GM12878 (cell line): ENCODE measurements around the gene PRRT1B. TPM values are rescaled to one million over a fixed set of nuclear protein-coding genes. Genes with fewer than 3 reads are reported as not detected.

ENCODE experiments used
- ATAC-seq: fragments of 200-7000 bp; cut with Tn5 transposase; 3 replicates; pipeline ENCODE4 v1.9.1; 2020; ENCODE audit warnings: mild to moderate bottlenecking, moderate library complexity
- BruUV-seq: library from RNA; stranded (reverse); fragments of 400-500 nt; replicated peaks from 2 replicates; lab custom pipeline; 2021; lab: Mats Ljungman, UMichigan
- CTCF ChIA-PET: fragments of 300-600 bp; sonication (Branson Sonifier 250); formaldehyde crosslinking; extraction: SDS; loops from one replicate; lab custom pipeline; 2021; ENCODE audit warnings: inconsistent platforms; lab: Yijun Ruan, JAX
- POLR2A ChIA-PET: fragments of 350-600 bp; formaldehyde crosslinking; extraction: SDS; loops from one replicate; lab custom pipeline; 2021; ENCODE audit warnings: inconsistent platforms; lab: Charles Lee
- RAD21 ChIA-PET: fragments of 300-600 bp; sonication (Branson Sonifier 250); formaldehyde crosslinking; loops from one replicate; lab custom pipeline; 2023; ENCODE audit warnings: antibody characterized with exemption; ENCODE audit not compliant: unreplicated experiment; lab: Charles Lee
- SMC1A ChIA-PET: fragments of 300-600 bp; sonication (Branson Sonifier 250); formaldehyde crosslinking; loops from one replicate; lab custom pipeline; 2023; ENCODE audit not compliant: unreplicated experiment, uncharacterized antibody; lab: Charles Lee
- DNase-seq: peaks from one replicate; pipeline ENCODE4 v3.0.0-alpha.2; 2011; ENCODE audit warnings: low read depth, low spot score
- FAIRE-seq: peaks from 3 replicates; lab custom pipeline; 2011; peaks lifted over from hg19 to GRCh38; lab: Jason Lieb, UNC
- H2AFZ ChIP-seq: 2 replicates; pipeline ENCODE4 v1.6.0; 2011; ENCODE audit warnings: low read depth, low read length, control low read depth; ENCODE audit not compliant: control insufficient read depth
- H3K27ac ChIP-seq: 2 replicates; pipeline ENCODE4 v1.5.1; 2011; ENCODE audit warnings: control low read depth; ENCODE audit not compliant: control insufficient read depth, insufficient read depth
- H3K27me3 ChIP-seq, 2 experiments: replicated peaks in 1 of 2; 2 replicates each; pipeline versions ENCODE4 v1.6.0 to v1.6.1; 2011; ENCODE audit warnings: low read length in 1 of 2; ENCODE audit not compliant: control insufficient read depth in 2 of 2, insufficient read depth in 2 of 2
- H3K36me3 ChIP-seq, 2 experiments: 2 replicates each; pipeline ENCODE4 v1.5.1; 2011; ENCODE audit warnings: low read length in 1 of 2; ENCODE audit not compliant: control insufficient read depth in 2 of 2, insufficient read depth in 2 of 2
- H3K4me1 ChIP-seq: 2 replicates; pipeline ENCODE4 v1.6.1; 2011; ENCODE audit warnings: mild to moderate bottlenecking, low read length, moderate library complexity, mixed read lengths; ENCODE audit not compliant: control insufficient read depth, insufficient read depth
- H3K4me2 ChIP-seq: 2 replicates; pipeline ENCODE4 v1.6.0; 2011; ENCODE audit warnings: control low read depth; ENCODE audit not compliant: control insufficient read depth, insufficient read depth
- H3K4me3 ChIP-seq: fragments of 200-600 bp; sonication (generic); 2 replicates; pipeline ENCODE4 v1.5.1; 2016
- H3K79me2 ChIP-seq: 2 replicates; pipeline ENCODE4 v1.6.0; 2011; ENCODE audit warnings: low read length; ENCODE audit not compliant: control insufficient read depth, insufficient read depth
- H3K9ac ChIP-seq: 2 replicates; pipeline ENCODE4 v1.8.0; 2011; ENCODE audit warnings: low read length, control low read depth, mixed read lengths; ENCODE audit not compliant: control insufficient read depth, insufficient read depth
- H3K9me3 ChIP-seq: replicated peaks from 3 replicates; pipeline ENCODE4 v1.5.1; 2011; ENCODE audit warnings: mild to moderate bottlenecking, low read length; ENCODE audit not compliant: control insufficient read depth, insufficient read depth
- H4K20me1 ChIP-seq: 2 replicates; pipeline ENCODE4 v1.6.0; 2011; ENCODE audit not compliant: control insufficient read depth, insufficient read depth
- BCL11A ChIP-seq: IDR thresholded peaks from 2 replicates; pipeline ENCODE4 v1.6.1; 2011; ENCODE audit warnings: low read depth, low read length
- BRCA1 ChIP-seq: IDR thresholded peaks from 2 replicates; pipeline ENCODE4 v1.6.1; 2011; ENCODE audit warnings: low read depth, low read length, improper control_type of control experiment
- HCFC1 ChIP-seq: fragments of 150-350 bp; IDR thresholded peaks from 2 replicates; pipeline ENCODE4 v1.6.1; 2014; ENCODE audit warnings: low read length
- JUND ChIP-seq: IDR thresholded peaks from 2 replicates; pipeline ENCODE4 v1.6.1; 2012; ENCODE audit warnings: low read depth, mild to moderate bottlenecking, low read length, improper control_type of control experiment, moderate library complexity
- NBN ChIP-seq: fragments of 450-650 bp; IDR thresholded peaks from 2 replicates; pipeline ENCODE4 v1.6.1; 2016
- WRNIP1 ChIP-seq: IDR thresholded peaks from 2 replicates; pipeline ENCODE4 v1.6.1; 2011; ENCODE audit warnings: low read depth, low read length, improper control_type of control experiment, borderline replicate concordance
- WGBS: methylation state at CpG from one replicate; pipeline ENCODE4 v1.1.6; 2016; ENCODE audit warnings: low lambda C conversion rate; ENCODE audit not compliant: insufficient replicate concordance, insufficient coverage; ENCODE audit errors: missing lambda C conversion rate; 5-methylcytosine and 5-hydroxymethylcytosine counted together
- in situ Hi-C: fragments of 300-500 bp; cut with MboI; formaldehyde crosslinking; loops from 9 replicates; pipeline ENCODE4 v1.14.3; 2018; ENCODE audit warnings: mixed read lengths
- intact Hi-C: fragments of 100-400 bp; cut with micrococcal nuclease; formaldehyde crosslinking; loops from one replicate; pipeline ENCODE4 v1.14.2; 2022; ENCODE audit not compliant: unreplicated experiment
- polyA plus RNA-seq, 11 experiments: library from polyadenylated mRNA; depleted of rRNA in 4 of 11; unstranded in 6 of 11; stranded (reverse) in 5 of 11; fragments of >200 nt; fragmentation: Nextera tagmentation in 4 of 11; fragmentation: Illumina TruSeq in 1 of 11; extraction: Ambion mirVana in 4 of 11; extraction: Trizol in 1 of 11; gene quantifications; 1 replicate in 1 of 11; 2 replicates in 10 of 11; pipeline versions ENCODE4 v1.2.1 to v1.2.3, GENCODE V29; 2011 to 2016; ENCODE audit warnings: inconsistent platforms in 2 of 11, missing spikeins in 2 of 11, low read depth in 1 of 11
- total RNA-seq, 4 experiments: library from RNA; depleted of rRNA in 3 of 4; stranded (reverse); fragments of >200 nt in 3 of 4; fragmentation: Illumina TruSeq in 1 of 4; extraction: Trizol in 1 of 4; gene quantifications; 2 replicates each; pipeline versions ENCODE4 v1.2.1 to v1.2.3, GENCODE V29; 2013 to 2021
- TF ChIP-seq, protein P1 (sequence below): fragments of 450-650 bp; IDR thresholded peaks from 2 replicates; pipeline ENCODE4 v1.6.1; 2018; ENCODE audit warnings: mild to moderate bottlenecking, low read depth, moderate library complexity; ENCODE audit not compliant: partially characterized antibody
- TF ChIP-seq, protein P2 (sequence below): IDR thresholded peaks from 2 replicates; pipeline ENCODE4 v1.6.1; 2011; ENCODE audit warnings: low read depth, low read length, improper control_type of control experiment, borderline replicate concordance
- TF ChIP-seq, protein P3 (sequence below): fragments of 450-650 bp; IDR thresholded peaks from 2 replicates; pipeline ENCODE4 v1.6.1; 2017; ENCODE audit warnings: mild to moderate bottlenecking, moderate library complexity

The PRRT1B gene
- total and polyA plus RNA-seq, 10 of the 15 experiments (the other 5 are each of a cell fraction or from before 2014, with no cell fraction given) = not detected

DNA sequence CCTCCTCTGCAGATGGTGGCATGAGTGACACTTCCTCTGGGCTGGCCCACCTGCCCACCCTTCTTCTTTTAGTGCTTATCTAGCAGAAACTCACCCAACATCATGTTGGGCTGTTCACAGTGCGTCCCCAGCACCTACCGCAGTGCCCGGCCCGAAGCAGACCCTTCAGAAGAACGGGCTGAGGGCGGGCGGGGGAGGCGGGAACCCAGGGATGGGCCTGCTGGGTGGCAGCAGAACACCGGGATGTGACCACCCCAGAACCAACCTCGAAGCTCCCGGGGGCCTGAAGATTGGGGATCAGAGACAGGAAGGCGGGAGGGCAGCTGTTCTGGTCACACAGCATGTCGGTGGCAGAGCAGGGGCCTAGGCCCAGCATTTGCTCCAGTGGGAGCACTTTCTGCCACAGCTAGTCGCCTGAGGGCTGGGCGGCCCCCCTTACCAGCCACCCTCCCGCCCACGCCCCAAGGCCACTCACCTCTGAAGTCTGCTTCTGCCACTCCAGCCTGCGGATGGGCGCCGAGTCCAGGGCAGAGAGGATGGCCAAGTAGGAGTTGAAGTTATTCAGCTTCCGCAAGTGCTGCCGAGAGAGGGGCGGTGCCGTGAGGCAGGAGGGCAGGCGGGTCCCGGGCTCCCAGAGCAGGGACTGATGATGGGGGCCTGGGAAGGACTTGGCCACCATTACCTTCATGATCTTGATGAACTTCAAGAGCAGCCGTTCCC, 38.7 kb downstream of the PRRT1B start:
- Histone ChIP-seq H3K79me2 (no peaks in the 10 kb centered on the region), H3K9me3 (no peaks in the 10 kb centered on the region), H3K27ac (no peak overlapping the region), H3K36me3 (peaks cover 28 to 49% of the 10 kb centered on the region in 2 experiments), H3K4me2 (no peak overlapping the region), H3K4me1 (peaks cover 15% of the 10 kb centered on the region), H3K27me3 (no peaks in the 10 kb centered on the region), H3K4me3 (no peak overlapping the region), H2AFZ (no peak overlapping the region), H4K20me1 (no peaks in the 10 kb centered on the region), H3K9ac (no peak overlapping the region)
- CTCF ChIA-PET = interaction anchor here (1.9 kb wide), 1 partner anchor 160 kb away, joined by 8 read pairs; no protein-coding TSS in a partner anchor
- WGBS = 96% methylated on average over 26 of the region's 27 CpGs
- POLR2A ChIA-PET = no interaction called here
- no TSS peak for BruUV-seq
- TF ChIP-seq, protein P1, sequence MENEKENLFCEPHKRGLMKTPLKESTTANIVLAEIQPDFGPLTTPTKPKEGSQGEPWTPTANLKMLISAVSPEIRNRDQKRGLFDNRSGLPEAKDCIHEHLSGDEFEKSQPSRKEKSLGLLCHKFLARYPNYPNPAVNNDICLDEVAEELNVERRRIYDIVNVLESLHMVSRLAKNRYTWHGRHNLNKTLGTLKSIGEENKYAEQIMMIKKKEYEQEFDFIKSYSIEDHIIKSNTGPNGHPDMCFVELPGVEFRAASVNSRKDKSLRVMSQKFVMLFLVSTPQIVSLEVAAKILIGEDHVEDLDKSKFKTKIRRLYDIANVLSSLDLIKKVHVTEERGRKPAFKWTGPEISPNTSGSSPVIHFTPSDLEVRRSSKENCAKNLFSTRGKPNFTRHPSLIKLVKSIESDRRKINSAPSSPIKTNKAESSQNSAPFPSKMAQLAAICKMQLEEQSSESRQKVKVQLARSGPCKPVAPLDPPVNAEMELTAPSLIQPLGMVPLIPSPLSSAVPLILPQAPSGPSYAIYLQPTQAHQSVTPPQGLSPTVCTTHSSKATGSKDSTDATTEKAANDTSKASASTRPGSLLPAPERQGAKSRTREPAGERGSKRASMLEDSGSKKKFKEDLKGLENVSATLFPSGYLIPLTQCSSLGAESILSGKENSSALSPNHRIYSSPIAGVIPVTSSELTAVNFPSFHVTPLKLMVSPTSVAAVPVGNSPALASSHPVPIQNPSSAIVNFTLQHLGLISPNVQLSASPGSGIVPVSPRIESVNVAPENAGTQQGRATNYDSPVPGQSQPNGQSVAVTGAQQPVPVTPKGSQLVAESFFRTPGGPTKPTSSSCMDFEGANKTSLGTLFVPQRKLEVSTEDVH = no peak
- TF ChIP-seq, protein P2, sequence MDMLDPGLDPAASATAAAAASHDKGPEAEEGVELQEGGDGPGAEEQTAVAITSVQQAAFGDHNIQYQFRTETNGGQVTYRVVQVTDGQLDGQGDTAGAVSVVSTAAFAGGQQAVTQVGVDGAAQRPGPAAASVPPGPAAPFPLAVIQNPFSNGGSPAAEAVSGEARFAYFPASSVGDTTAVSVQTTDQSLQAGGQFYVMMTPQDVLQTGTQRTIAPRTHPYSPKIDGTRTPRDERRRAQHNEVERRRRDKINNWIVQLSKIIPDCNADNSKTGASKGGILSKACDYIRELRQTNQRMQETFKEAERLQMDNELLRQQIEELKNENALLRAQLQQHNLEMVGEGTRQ = no peak
- TF ChIP-seq NBN = no peak
- no peak for TF ChIP-seq BCL11A
- no peak for TF ChIP-seq BRCA1
- TF ChIP-seq JUND = no peak
- TF ChIP-seq, protein P3, sequence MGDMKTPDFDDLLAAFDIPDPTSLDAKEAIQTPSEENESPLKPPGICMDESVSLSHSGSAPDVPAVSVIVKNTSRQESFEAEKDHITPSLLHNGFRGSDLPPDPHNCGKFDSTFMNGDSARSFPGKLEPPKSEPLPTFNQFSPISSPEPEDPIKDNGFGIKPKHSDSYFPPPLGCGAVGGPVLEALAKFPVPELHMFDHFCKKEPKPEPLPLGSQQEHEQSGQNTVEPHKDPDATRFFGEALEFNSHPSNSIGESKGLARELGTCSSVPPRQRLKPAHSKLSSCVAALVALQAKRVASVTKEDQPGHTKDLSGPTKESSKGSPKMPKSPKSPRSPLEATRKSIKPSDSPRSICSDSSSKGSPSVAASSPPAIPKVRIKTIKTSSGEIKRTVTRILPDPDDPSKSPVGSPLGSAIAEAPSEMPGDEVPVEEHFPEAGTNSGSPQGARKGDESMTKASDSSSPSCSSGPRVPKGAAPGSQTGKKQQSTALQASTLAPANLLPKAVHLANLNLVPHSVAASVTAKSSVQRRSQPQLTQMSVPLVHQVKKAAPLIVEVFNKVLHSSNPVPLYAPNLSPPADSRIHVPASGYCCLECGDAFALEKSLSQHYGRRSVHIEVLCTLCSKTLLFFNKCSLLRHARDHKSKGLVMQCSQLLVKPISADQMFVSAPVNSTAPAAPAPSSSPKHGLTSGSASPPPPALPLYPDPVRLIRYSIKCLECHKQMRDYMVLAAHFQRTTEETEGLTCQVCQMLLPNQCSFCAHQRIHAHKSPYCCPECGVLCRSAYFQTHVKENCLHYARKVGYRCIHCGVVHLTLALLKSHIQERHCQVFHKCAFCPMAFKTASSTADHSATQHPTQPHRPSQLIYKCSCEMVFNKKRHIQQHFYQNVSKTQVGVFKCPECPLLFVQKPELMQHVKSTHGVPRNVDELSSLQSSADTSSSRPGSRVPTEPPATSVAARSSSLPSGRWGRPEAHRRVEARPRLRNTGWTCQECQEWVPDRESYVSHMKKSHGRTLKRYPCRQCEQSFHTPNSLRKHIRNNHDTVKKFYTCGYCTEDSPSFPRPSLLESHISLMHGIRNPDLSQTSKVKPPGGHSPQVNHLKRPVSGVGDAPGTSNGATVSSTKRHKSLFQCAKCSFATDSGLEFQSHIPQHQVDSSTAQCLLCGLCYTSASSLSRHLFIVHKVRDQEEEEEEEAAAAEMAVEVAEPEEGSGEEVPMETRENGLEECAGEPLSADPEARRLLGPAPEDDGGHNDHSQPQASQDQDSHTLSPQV = no peak
- TF ChIP-seq WRNIP1 = no peak
- TF ChIP-seq HCFC1 = no peak
- SMC1A ChIA-PET = interaction anchor here (0.9 kb wide), 1 partner anchor 153 kb away, joined by 3 read pairs; no protein-coding TSS in a partner anchor
- RAD21 ChIA-PET = no interaction called here
- FAIRE-seq = no peak
- no peak for ATAC-seq
- DNase-seq = no peak
- intact Hi-C loops = no loop called here
- in situ Hi-C loops = loop anchor here (25.0 kb wide), 1 partner anchor 653 kb away; no protein-coding TSS in a partner anchor
